ENCODE results near the gene ZDHHC12.
A peak's percentile ranks its signal among the peaks of the same experiment; 100 is the strongest.

ZDHHC12 gene

GRCh38 chr9:128723866-128724743 is at the start of gene ZDHHC12:
ZDHHC12 (minus strand) TSS chr9:128724127; CDS start chr9:128724093, 34 bp downstream.
- DNase-seq (ENCODE audit: low read depth): peak; percentile 96

GRCh38 chr9:128773049-128773448 is 49.1 kb upstream of the ZDHHC12 start:
- DNase-seq (ENCODE audit: low read depth): no peak

- peak; percentile 70 for DNase-seq (ENCODE audit: low read depth)
These were observed 48.0 kb upstream of the ZDHHC12 start, which contains the start of gene ZER1 for GRCh38 chr9:128771745-128772519. ZER1 (minus strand) TSS chr9:128771927; CDS start chr9:128755565, 16,362 bp downstream.

GRCh38 chr9:128771094-128771721 is 47.3 kb upstream of the ZDHHC12 start:
- DNase-seq (ENCODE audit: low read depth): no peak

GRCh38 chr9:128770286-128771030 is 46.5 kb upstream of the ZDHHC12 start:
- DNase-seq (ENCODE audit: low read depth): no peak

- DNase-seq (ENCODE audit: low read depth): peak; percentile 63
These were observed 44.7 kb upstream of the ZDHHC12 start for GRCh38 chr9:128768606-128769005.

GRCh38 chr9:128765499-128765898 is 41.6 kb upstream of the ZDHHC12 start:
- no peak for DNase-seq (ENCODE audit: low read depth)

- no peak for DNase-seq (ENCODE audit: low read depth)
These were observed 40.4 kb upstream of the ZDHHC12 start for GRCh38 chr9:128764361-128764760.

GRCh38 chr9:128762671-128763449 is 38.9 kb upstream of the ZDHHC12 start:
- no peak for DNase-seq (ENCODE audit: low read depth)

GRCh38 chr9:128757602-128758001 is 33.7 kb upstream of the ZDHHC12 start:
- DNase-seq (ENCODE audit: low read depth): no peak

GRCh38 chr9:128753627-128754026 is 29.7 kb upstream of the ZDHHC12 start:
- no peak for DNase-seq (ENCODE audit: low read depth)

- DNase-seq (ENCODE audit: low read depth): no peak
These were observed 27.1 kb upstream of the ZDHHC12 start for GRCh38 chr9:128750926-128751595.

- no peak for DNase-seq (ENCODE audit: low read depth)
These were observed 23.3 kb upstream of the ZDHHC12 start for GRCh38 chr9:128747241-128747640.

- no peak for DNase-seq (ENCODE audit: low read depth)
These were observed 19.5 kb upstream of the ZDHHC12 start for GRCh38 chr9:128743421-128743820.

GRCh38 chr9:128742401-128742800 is 18.5 kb upstream of the ZDHHC12 start:
- DNase-seq (ENCODE audit: low read depth): no peak

GRCh38 chr9:128735373-128735772 is 11.4 kb upstream of the ZDHHC12 start:
- DNase-seq (ENCODE audit: low read depth): no peak

GRCh38 chr9:128733256-128733655 is 9.3 kb upstream of the ZDHHC12 start:
- DNase-seq (ENCODE audit: low read depth): no peak

- no peak for DNase-seq (ENCODE audit: low read depth)
These were observed 8.6 kb upstream of the ZDHHC12 start for GRCh38 chr9:128732576-128732975.

GRCh38 chr9:128731691-128732090 is 7.8 kb upstream of the ZDHHC12 start:
- DNase-seq (ENCODE audit: low read depth): no peak

GRCh38 chr9:128731093-128731492 is 7.2 kb upstream of the ZDHHC12 start:
- no peak for DNase-seq (ENCODE audit: low read depth)
